HG02870 (cell line): ENCODE results near the gene KMT2B.
"Not testable (repeated sequence)": the region's sequence is repeated elsewhere in the genome, so short reads cannot be mapped to it uniquely, and the experiment has no call there.

ENCODE experiments used
- ATAC-seq: cut with Tn5 transposase; IDR thresholded peaks from one replicate; pipeline ENCODE4 v1.9.1; 2021; ENCODE audit warnings: mild to moderate bottlenecking, moderate library complexity; ENCODE audit not compliant: unreplicated experiment

The KMT2B gene

DNA sequence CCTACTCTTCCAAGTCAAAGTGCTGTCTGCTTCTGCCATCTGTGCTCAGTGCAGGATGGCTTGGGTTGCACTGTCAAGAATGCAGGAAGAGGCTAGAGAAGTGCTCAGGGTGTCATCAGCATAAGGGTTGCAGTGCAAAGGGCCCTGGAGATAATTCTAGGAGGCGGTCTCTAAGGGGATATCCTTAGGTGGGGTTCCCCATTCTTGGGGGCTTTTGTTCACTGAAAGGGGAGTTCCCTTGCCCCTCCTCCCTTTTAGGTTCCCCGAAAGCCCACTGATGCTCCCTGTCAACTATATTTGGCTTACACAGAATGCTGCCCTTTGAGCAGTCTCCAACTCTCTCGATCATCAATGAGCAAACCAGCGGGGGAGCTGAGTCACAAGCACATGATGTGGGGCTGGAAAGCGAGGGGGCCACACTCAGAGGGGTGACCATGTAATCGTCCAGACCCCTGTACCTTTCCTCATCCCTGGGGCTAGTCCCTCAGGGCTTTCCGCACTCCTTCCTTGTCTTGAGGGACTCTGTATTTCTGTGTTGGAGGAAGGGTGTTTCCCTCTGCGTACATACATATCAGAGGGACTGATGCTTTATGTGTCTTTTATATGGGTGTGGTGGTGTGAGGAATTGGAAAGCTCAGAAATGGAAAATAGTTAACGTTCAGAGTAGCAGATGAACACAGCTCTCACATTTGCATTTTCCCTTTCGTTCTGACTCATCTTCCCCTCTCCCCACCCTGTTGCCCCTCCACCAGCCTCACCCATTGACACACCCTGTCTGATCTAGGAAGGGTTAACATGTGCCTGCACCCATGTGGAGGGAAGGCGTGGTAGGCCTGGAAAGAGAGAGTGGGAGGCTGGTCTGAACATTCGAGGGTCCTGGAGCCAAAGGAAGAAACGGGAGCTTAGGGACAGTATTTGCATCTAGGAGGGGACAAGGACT is 6.7 kb upstream of the KMT2B start:
- no peak for ATAC-seq

- ATAC-seq = no peak
Measured at GRCh38 chr19:35712567-35713505, 5.0 kb upstream of the KMT2B start.

- no peak for ATAC-seq
Measured at GRCh38 chr19:35713506-35713850, 4.3 kb upstream of the KMT2B start.

GRCh38 chr19:35713904-35714495 is 3.8 kb upstream of the KMT2B start:
- no peak for ATAC-seq

DNA sequence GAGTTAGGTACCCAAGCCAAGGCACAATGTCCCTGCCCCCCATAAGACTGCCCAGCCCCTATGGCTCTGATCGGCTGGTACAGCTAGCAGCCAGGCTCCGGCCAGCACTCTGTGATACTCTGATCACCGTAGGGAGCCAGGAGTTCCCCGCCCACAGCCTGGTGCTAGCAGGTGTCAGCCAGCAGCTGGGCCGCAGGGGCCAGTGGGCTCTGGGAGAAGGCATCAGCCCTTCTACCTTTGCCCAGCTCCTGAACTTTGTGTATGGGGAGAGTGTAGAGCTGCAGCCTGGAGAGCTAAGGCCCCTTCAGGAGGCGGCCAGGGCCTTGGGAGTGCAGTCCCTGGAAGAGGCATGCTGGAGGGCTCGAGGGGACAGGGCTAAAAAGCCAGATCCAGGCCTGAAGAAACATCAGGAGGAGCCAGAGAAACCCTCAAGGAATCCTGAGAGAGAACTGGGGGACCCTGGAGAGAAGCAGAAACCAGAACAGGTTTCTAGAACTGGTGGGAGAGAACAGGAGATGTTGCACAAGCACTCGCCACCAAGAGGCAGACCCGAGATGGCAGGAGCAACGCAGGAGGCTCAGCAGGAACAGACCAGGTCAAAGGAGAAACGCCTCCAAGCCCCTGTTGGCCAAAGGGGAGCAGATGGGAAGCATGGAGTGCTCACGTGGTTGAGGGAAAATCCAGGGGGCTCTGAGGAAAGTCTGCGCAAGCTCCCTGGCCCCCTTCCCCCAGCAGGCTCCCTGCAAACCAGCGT is 3.0 kb upstream of the KMT2B start:
- no peak for ATAC-seq

GRCh38 chr19:35715355-35715809 is 2.4 kb upstream of the KMT2B start:
- no peak for ATAC-seq

GRCh38 chr19:35715981-35716800 is 1.6 kb upstream of the KMT2B start:
- ATAC-seq = no peak

GRCh38 chr19:35716801-35717664 is 770 bp upstream of the KMT2B start:
- ATAC-seq = peak; percentile 53

DNA sequence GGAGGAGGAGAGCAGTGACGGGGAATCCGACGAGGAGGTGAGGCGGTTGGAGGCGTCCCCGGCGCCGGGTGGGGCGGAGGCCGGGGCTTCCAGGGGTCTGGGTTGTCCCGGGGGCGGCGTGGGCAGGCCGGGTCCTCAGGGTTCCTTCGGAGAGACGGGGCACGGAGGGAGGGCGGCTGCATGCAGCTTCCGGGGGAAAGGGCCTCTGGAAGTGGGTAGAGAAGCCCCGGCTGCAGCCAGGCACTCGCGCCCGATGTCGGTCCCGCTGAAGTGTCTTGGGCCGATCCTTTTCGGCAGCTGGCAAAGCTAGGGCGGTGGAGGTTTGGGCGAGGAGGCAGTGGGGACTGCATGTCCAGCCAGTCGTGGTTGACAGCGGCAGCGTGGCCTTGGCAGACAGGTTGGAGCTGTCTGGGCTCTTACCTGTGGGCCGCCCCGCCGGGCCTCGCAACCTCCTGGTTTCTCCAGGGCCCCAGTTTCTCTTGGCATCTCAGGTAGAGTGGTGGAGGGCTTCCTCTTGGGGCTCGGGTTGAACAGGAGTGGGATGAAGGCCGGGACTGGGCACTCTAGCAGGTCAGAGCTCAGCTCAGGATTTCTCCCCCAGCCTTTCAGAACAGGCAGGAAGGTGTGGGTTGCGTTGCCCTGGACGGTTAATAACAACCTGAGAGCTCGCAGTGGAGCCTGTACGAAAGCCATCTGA is 690 bp downstream of the KMT2B start:
- ATAC-seq = no peak

DNA sequence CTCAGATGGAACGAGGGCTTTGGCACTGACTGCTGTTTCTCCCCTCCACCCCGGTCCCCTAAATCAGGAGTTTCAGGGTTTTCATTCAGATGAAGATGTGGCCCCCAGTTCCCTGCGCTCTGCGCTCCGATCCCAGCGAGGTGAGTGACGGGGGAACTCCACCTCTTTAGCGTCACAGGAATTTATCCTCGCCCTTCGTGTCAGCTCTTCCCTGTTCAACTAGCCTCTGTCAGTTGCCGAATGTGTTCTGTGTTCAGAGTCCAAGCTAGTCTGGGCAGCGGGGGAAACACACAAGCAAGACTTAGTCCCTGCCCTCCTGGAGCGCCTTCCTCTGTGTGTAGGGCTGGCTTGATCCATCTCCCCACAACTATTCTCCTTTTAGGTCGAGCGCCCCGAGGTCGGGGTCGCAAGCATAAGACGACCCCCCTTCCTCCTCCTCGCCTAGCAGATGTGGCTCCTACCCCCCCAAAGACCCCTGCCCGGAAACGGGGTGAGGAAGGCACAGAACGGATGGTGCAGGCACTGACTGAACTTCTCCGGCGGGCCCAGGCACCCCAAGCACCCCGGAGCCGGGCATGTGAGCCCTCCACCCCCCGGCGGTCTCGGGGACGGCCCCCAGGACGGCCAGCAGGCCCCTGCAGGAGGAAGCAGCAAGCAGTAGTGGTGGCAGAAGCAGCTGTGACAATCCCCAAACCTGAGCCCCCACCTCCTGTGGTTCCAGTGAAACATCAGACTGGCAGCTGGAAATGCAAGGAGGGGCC is 1.8 kb downstream of the KMT2B start:
- no peak for ATAC-seq

DNA sequence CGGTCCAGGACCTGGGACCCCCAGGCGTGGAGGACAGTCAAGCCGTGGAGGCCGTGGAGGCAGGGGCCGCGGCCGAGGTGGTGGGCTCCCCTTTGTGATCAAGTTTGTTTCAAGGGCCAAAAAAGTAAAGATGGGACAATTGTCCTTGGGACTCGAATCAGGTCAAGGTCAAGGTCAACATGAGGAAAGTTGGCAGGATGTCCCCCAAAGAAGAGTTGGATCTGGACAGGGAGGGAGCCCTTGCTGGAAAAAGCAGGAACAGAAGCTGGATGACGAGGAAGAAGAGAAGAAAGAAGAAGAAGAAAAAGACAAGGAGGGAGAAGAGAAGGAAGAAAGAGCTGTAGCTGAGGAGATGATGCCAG is 2.3 kb downstream of the KMT2B start:
- ATAC-seq = no peak

- no peak for ATAC-seq
Measured at GRCh38 chr19:35720648-35721047, 2.8 kb downstream of the KMT2B start.

DNA sequence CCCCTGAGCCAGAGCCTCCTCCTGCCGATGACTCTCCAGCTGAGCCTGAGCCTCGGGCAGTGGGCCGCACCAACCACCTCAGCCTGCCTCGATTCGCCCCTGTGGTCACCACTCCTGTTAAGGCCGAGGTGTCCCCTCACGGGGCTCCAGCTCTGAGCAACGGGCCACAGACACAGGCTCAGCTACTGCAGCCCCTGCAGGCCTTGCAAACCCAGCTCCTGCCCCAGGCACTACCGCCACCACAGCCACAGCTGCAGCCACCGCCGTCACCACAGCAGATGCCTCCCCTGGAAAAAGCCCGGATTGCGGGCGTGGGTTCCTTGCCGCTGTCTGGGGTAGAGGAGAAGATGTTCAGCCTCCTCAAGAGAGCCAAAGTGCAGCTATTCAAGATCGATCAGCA is 3.6 kb downstream of the KMT2B start:
- no peak for ATAC-seq

- ATAC-seq = no peak
Measured at GRCh38 chr19:35722461-35722860, 4.7 kb downstream of the KMT2B start.

DNA sequence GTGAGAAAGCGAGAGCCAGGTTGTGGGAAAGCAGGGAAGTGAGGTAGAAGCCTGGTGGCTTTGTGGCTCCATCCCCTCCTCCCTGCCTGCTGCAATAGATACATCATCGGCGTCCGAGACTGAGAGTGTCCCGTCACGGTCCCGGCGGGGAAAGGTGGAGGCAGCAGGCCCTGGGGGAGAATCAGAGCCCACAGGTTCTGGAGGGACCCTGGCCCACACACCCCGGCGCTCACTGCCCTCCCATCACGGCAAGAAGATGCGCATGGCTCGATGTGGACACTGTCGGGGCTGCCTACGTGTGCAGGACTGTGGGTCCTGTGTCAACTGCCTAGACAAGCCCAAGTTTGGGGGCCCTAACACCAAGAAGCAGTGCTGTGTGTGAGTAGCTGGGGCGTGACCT is 5.1 kb downstream of the KMT2B start:
- no peak for ATAC-seq

- no peak for ATAC-seq
Measured at GRCh38 chr19:35723671-35724070, 5.9 kb downstream of the KMT2B start.

GRCh38 chr19:35724132-35724531 is 6.3 kb downstream of the KMT2B start:
- ATAC-seq = not testable (repeated sequence)

- no peak for ATAC-seq
Measured at GRCh38 chr19:35724560-35724959, 6.8 kb downstream of the KMT2B start.
